Hypothalamus (tissue), 51 donors: ENCODE measurements around the gene METTL17.
"Not testable (repeated sequence)": the region's sequence is repeated elsewhere in the genome, so short reads cannot be mapped to it uniquely, and the experiment has no call there.

Experiments used
- DNase-seq, 51 donors: peaks; one replicate each; lab custom pipeline; 2025; lab: John Stamatoyannopoulos, UW

Gene METTL17

DNA sequence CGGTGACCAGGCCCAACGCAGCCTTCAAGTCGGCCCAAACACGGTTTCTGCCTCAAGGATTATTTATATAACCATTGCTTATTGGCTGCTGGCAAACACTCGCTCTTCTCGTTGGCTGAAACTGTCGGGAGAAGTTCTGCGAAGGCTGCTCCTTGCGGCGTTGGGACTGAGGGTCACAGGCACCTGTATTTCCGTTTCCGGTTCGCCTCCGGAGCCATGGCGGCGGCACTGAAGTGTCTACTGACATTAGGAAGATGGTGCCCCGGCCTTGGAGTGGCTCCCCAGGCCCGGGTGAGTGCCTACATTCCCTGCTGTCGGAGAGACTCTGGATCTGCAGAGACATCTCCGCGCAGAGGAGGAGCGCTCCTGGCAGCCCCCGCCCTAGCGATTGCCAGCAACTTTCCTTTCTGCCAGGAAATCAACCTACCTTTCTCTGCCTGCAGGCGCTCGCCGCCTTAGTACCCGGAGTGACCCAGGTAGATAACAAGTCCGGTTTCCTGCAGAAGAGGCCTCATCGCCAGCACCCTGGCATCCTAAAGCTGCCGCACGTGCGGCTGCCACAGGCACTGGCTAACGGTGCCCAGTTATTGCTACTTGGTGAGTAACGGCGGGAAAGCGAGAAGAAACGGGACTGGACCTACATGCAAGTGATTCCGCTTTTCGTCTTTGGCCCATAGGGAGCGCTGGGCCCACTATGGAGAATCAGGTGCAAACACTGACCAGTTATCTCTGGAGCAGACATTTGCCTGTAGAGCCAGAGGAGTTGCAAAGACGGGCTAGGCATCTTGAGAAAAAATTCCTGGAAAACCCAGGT, at the start of gene METTL17:
Gene METTL17, plus strand, starts transcription at position 194 of the 814 bp plus-strand sequence. Its CDS starts 23 bp downstream, at position 217.
- peak; percentile 10 to 93 (median 82) for DNase-seq

DNA sequence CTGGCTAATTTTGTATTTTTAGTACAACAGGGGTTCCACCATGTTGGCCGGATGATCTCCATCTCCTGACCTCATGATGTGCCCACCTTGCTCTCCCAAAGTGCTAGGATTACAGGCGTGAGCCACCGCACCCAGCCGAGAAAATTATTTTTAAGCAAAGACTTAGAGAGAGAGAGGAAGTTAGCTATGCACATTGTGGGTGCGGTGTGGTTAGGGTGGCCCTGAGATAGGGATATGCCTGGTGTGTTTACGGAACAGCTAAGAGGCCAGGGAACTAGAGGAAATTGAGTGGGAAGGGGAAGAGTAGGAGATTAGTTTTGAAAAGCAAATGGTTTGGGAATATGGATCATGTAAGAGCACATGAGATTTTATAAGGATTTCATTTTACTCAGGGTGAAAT, 44.6 kb upstream of the METTL17 start:
- DNase-seq: not testable (repeated sequence)

GRCh38 chr14:20946707-20947106, 43.1 kb upstream of the METTL17 start:
- DNase-seq: not testable (repeated sequence)

DNA sequence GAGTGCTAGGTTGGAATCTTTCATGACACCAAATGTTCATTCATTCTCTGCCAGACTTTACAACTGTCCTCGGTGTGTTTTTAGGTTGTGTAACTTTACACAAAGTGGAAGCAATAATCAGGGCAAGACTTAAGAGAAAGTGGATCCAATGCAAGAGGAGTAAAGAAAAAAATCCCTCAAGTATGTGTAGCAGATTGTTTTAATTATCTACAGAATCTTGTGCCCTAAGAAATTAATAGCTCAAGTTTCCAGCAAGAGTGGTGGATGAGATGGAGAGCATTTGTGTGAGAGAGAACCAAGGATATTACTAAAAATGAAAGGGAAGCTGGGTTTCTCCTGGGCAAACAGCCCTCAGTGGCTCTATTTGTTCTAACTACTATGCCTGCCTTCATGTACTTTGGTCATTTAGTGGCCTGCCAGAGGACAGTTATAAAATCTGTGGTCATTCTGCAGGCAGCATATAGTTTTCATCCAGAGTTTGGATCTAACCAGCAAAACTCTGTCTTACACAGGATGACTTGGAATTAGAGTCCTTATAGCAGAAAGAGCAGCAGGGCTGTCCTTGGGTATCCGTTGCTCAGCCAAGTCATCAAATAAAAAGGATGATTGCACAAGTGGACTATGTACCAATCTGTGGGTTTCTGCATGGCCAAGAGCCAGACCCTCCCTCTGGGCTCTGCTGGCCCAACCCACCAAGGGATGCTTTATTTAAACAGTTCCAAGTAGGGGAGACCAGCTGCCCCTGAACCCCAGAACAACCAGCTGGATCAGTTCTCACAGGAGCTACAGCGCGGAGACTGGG, 34.8 kb upstream of the METTL17 start, which contains the start of gene RNASE2:
Gene RNASE2, plus strand, starts transcription at position 752 of the 802 bp plus-strand sequence. CDS start 285 bp downstream, outside the sequence.
- DNase-seq: peak in 4 of 51 donors; percentile 8 to 21 (median 18)

DNA sequence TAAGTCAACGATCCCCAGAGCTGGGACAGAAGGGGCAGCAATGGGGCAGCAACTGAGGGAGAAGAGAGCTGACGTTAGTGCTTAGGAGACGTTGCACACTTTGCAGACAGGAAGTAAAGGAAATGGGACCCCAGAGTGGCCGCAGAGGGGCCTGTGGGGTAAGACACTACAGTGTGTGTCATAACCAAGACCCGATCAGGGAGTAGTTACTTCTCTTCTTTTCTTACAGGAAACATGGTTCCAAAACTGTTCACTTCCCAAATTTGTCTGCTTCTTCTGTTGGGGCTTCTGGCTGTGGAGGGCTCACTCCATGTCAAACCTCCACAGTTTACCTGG, 34.3 kb upstream of the METTL17 start:
- peak in 8 of 51 donors; percentile 1 to 30 (median 12) for DNase-seq

DNA sequence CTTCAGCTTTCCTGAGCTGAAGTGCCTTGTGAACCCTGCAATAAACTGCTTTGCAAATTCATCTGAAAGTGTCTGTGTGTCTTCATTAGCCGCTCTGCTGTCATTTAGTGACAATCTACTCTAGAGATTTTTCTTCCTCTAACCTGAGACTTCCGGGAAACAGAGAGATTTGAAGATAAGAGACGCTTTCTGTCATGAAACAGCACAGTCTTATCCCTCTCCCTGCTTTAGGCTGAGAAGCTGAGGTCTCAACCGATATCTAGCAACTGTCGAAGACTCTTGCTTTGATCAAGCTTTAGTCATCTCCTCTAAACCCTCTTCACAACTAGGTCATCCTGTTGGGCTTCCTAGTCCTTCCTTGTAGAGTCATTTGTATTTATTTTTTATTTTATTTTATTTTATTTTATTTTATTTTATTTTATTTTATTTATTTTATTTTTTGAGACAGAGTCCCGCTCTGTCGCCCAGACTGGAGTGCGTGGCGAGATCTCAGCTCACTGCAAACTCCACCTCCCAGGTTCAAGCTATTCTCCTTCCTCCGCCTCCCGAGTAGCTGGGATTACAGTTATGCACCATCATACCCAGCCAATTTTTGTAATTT, 33.3 kb upstream of the METTL17 start:
- no peak for DNase-seq

DNA sequence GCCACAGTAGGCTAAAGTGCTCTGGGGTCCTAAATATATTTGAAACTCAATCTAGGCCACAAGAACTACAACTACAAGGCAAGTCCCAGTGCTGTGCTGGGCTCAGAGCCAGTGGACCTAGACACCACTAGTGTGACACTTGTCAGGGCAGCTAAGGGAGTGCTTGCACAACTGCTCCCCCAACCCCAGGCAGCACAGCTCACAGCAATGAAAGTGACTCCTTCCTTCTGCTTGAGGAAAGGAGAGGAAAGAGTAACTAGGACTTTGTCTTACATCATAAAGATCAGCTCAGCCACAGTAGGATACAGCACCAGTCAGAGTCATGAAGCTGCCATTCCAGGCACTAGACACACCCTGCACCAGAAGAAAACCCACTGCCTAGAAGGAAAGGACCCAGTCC, 30.8 kb upstream of the METTL17 start:
- not testable (repeated sequence) for DNase-seq

- DNase-seq: no peak
Measured at GRCh38 chr14:20969336-20969735, 20.4 kb upstream of the METTL17 start.

- no peak for DNase-seq
Measured at GRCh38 chr14:20970647-20970982, 19.2 kb upstream of the METTL17 start.

DNA sequence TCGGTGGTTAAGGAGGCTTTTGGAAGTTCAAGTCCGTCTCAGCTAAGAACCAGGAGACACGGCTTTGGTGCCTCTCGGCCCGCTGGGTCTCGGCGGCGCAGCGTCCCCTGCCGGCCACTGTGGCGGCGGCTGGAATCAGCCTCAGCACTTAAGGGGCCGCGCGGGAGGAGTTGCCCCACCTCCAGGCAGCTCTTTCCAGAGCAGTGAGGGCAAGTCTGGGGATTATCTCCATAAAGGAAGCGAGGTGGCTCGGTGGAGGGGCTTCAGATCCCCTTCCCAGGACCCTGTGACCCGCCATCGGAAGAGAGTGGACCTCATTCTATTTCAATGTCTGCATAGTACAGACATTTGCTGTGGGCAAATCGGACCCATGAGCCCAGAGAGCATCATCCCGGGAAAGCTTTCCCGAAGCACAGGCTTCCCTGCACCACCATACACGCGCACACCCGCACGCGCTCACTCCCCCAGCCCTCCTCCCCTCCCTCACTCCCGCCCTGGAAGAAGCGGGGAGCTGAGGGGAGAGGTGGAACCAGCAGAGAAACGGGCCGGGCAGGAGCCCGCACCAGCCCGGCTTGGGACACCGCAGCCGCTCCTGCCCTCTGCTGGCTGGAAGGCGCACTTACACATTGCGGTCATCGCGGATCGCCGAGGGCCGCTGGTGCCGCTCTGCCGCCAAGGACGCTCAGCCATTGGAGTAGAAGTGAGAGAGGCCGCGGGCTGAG, 18.6 kb upstream of the METTL17 start:
- DNase-seq: peak; percentile 4 to 88 (median 73)

- DNase-seq: peak in 1 of 51 donors; percentile 43
Measured at GRCh38 chr14:20971705-20972021, 18.1 kb upstream of the METTL17 start.

GRCh38 chr14:20973501-20973900, 16.3 kb upstream of the METTL17 start:
- DNase-seq: no peak

DNA sequence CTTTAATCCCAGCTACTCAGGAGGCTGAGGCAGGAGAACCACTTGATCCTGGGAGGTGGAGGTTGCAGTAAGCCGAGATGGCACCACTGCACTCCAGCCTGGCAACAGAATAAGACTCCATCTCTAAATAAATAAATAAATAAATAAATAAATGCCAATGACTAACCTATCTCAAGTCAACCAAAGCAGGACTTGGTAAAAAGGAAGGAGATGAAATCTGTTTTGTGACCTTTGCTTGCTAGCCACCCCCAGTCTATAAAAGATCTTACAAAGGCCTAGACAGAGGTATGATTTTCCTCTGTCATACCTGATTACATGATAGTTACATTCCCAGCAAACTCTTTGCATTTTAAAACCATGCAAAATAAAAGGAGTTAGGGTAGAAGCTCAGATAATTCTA, 13.5 kb upstream of the METTL17 start:
- DNase-seq: no peak

- no peak for DNase-seq
Measured at GRCh38 chr14:20978687-20979086, 11.1 kb upstream of the METTL17 start.

- DNase-seq: no peak
Measured at GRCh38 chr14:20980906-20981305, 8.9 kb upstream of the METTL17 start.

DNA sequence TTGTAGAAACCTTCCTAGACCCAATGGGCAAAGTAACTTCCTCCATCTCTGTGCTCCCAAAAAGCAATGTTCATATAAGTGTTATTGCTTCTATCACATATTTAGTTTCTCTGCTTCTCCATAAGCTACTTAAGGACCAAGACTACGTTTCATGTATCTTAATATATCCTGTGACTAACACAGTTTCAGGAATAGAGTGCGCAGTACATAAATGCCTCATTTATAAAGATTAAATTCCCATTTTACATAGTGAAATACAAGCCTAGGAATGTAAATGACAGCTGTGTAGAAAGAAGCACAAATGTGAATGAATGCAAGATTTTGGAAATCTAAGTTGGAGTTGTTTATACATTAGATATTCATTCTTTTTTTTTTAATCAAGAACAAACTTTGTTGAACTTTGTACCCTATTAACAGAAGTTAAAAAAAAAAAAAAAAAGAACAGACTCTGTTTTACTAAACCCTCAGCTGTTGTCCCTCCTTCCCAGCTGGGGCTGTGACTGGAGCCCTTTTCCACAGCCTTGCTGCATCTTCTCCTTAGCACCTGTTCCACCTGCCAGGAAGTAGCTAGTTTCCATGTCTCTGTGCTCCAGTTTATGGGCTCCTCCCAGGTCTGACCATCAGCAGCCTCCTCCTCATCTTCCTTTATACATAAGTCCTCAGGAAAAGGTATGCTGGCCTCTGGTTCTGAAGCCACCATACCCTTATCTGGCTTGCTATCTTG, 7.0 kb upstream of the METTL17 start:
- DNase-seq: no peak

DNA sequence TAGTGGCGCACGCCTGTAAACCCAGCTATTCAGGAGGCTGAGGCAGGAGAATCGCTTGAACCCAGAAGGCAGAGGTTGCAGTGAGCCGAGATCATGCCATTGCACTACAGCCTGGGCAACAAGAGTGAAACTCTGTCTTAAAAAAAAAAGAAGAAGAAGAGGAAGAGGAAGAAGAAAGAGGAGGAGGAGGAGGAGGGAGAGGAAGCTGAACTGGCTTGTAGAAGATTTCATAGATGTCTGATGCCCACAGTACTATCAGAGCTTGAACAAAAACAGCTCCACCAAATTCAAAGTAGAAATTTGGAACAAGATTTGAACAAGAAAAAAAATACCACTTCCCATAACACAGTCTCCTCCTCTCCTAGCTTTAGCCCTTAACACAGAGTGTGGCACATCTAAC, 4.1 kb upstream of the METTL17 start:
- DNase-seq: not testable (repeated sequence)

- DNase-seq: peak in 2 of 51 donors; percentile 1 to 25
Measured at GRCh38 chr14:20986811-20987210, 3.0 kb upstream of the METTL17 start.

DNA sequence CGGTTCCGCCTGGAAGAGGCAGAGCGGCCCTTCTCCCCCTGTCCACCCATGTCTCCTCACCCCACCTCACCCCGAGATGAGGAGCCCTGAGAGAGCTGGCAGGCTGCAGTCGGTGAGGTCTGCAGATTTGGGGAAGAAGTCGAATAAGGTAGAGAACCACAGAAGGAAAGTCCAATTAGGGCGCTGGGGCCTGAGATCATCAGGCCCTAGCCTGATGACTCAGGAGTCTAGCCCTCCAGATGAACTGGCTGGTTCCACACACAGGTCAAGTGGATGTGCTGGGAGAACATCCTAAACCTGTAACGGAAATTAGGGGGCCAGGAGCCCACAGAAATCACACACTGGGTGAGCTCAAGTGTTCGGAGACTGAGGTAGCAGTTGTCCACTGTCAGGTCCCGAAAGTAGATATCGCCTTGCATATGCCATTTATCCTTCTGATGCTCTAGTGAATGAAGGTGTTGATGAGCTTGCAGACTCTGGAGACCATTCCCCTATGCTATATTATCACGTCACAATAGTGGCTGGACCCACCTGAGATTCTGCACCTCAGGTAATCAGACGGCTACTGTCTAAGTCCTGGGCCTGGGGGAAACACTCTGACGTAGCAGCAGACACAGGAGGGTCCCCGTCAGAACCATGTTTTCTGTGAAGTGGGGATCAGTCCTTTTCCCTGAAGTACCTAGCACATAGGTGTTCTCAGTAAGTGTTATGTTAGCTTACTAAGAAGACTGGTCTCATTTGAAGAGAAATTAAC, 886 bp upstream of the METTL17 start:
- no peak for DNase-seq

GRCh38 chr14:20989471-20989786, 351 bp upstream of the METTL17 start:
- no peak for DNase-seq
